GM18520 (cell line): ENCODE results near the gene CCBE1.
A peak's percentile ranks its signal among the peaks of the same experiment; 100 is the strongest.

Experiments
- ATAC-seq: cut with Tn5 transposase; IDR thresholded peaks from one replicate; pipeline ENCODE4 v1.9.1; 2021; ENCODE audit not compliant: unreplicated experiment

CCBE1 gene

DNA sequence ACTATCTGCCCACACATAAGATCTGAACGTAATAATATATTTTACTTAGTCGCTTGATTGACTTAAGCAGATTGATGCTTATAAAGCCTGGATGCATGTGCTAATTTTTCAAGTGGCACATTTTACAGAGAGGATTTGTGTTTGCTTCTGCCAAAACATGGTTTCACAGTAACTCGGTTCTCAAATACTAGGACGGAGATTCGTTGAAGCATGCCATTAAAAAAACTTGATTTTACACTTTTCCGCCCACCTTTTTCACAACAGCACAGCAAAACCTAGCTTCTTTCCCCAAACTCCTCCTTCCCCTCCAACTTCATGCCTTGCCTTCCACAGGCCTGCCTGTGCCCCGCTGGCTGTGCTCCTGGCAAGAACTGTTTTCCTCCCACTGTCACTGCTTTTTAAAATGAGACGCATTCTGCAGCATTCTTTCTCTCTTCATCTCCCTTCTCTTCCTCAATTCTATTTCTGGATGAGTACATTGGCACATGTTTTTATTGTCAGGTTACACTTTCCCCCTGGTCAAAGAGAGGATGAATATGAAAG is 283.0 kb downstream of the CCBE1 start:
- no peak for ATAC-seq

- ATAC-seq = peak; percentile 90
Measured at GRCh38 chr18:59402432-59403090, 294.7 kb downstream of the CCBE1 start.

GRCh38 chr18:59400407-59400806 is 296.8 kb downstream of the CCBE1 start:
- ATAC-seq = no peak

- ATAC-seq = no peak
Measured at GRCh38 chr18:59395226-59396175, 301.7 kb downstream of the CCBE1 start.

GRCh38 chr18:59393381-59393780 is 303.8 kb downstream of the CCBE1 start:
- ATAC-seq = no peak

- ATAC-seq = no peak
Measured at GRCh38 chr18:59388817-59389216, 308.4 kb downstream of the CCBE1 start.

- ATAC-seq = no peak
Measured at GRCh38 chr18:59387687-59388565, 309.3 kb downstream of the CCBE1 start.

- no peak for ATAC-seq
Measured at GRCh38 chr18:59386909-59387686, 310.1 kb downstream of the CCBE1 start.

DNA sequence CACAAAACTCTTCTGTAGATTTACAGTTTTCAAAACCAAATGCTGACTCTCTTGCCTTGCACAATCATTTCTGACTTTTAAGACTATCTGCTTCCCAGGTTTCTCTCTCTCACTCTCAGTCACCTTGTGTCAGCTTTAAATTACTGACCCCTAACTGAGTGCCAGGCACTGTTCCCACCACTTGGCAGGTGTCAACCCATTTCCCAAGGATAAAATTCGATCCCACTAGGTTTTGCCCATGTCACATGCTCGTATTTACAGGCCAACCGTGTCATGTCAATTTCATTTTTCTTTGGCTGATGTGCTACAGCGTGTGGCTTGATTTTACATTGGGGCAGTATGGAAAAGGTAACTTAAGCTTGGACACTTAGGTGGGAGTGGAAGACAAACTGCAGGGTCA is 312.0 kb downstream of the CCBE1 start:
- no peak for ATAC-seq

DNA sequence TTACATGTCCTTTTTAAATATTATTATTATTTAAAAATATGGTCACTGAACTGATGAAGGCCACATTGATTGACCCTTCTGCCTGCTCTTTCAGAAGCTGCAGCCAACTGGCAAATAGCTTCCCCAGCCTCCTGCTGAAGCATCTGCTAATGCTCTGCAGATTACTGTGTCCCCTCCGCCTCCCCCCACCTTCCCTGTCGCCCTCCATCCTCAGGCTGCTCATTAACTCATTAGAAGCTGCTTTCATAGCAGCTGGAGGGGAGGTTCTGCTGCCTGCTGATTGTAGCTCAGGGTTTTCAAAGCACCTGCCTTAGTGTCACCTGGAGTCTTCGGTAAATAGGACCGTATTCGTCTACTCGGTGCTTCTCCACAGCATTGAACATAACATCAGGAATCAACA is 313.4 kb downstream of the CCBE1 start:
- no peak for ATAC-seq

DNA sequence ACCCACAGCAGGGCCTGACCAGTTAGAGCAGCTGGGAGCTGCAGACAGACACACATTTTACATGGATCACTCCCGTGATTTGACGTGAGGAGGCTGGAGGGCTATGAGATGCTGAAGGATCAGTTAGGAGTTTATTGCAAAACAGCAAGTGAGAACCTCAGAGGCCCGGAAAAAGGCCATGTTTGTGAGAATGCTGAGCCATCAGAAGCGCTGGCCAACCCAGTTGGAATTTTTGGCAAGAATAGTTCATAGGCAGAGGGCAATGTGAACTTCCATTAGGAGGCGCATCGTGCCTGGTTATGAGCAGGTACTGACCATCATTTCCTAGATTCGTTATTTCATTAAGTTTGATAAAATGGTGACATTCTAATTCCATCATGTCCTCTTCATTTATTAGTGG is 314.8 kb downstream of the CCBE1 start:
- no peak for ATAC-seq

GRCh38 chr18:59381949-59382348 is 315.3 kb downstream of the CCBE1 start:
- no peak for ATAC-seq
